GM12891 (cell line): Measurements from ENCODE around the gene GALNT10.

Experiments
- DNase-seq: peaks from one replicate; pipeline ENCODE4 v3.0.0; 2011; ENCODE audit warnings: low spot score; ENCODE audit not compliant: insufficient read length
- FAIRE-seq: peaks from 2 replicates; lab custom pipeline; 2011; peaks lifted over from hg19 to GRCh38; lab: Jason Lieb, UNC
- PAX5 ChIP-seq: IDR thresholded peaks from 2 replicates; pipeline ENCODE4 v1.6.1; 2011; ENCODE audit warnings: low read length, moderate library complexity, mild to moderate bottlenecking; ENCODE audit not compliant: insufficient read depth, severe bottlenecking
- POLR2A ChIP-seq: IDR thresholded peaks from 2 replicates; pipeline ENCODE4 v1.6.1; 2011; ENCODE audit warnings: low read depth, low read length, control low read depth
- POLR2AphosphoS5 ChIP-seq: IDR thresholded peaks from 2 replicates; pipeline ENCODE4 v1.6.1; 2011; ENCODE audit warnings: low read depth, low read length, control low read depth
- POU2F2 ChIP-seq: IDR thresholded peaks from 2 replicates; pipeline ENCODE4 v1.6.1; 2011; ENCODE audit warnings: low read depth, mild to moderate bottlenecking, control low read depth, low read length, moderate library complexity
- SPI1 ChIP-seq: IDR thresholded peaks from 2 replicates; pipeline ENCODE4 v1.6.1; 2011; ENCODE audit warnings: low read depth, low read length, control low read depth
- TAF1 ChIP-seq: IDR thresholded peaks from 2 replicates; pipeline ENCODE4 v1.6.1; 2011; ENCODE audit warnings: low read depth, low read length, control low read depth

Gene GALNT10

DNA sequence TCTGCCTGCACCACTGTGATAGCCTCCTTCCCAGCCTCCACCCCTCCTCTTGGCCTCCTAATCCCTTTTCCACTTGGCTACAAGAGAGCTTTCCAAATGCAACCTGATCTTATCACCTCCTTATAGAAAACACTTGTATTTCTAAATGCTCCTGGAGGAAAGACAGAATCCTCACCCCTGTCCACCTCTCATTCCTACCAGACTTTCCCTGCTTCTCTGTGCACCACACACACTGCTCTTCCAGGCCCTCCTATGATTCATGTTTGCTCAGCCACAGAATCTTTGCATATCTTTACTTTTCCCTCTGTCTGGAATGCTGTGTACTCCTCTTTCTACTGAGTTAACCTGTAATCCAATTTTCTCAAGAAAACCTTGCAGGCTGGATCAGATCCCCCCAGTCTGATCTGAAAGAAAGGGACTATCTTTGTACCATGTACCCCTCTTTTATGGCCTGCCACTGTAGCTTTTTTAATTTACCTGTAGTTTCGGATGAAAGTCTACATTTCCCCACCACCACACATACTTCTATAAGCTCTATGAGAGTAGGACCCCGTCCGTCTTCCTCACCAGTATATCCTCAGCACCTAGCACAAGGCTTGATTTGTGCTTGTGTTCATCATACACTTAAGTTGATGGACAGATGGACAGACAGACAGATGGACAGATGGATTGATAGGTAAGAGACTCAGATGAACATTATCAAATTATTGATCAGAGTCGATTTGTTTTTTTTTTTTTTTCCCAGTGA, 95.3 kb downstream of the GALNT10 start:
- FAIRE-seq: no peak
- TF ChIP-seq PAX5 (no peak), POLR2A (no peak), SPI1 (no peak), POU2F2 (no peak), POLR2AphosphoS5 (no peak), TAF1 (no peak)
- no peak for DNase-seq

GRCh38 chr5:154286557-154286956, 96.0 kb downstream of the GALNT10 start:
- no peak for TF ChIP-seq POU2F2
- no peak for TF ChIP-seq SPI1
- TF ChIP-seq POLR2AphosphoS5: no peak
- no peak for TF ChIP-seq PAX5
- TF ChIP-seq TAF1: no peak
- no peak for FAIRE-seq
- no peak for DNase-seq

DNA sequence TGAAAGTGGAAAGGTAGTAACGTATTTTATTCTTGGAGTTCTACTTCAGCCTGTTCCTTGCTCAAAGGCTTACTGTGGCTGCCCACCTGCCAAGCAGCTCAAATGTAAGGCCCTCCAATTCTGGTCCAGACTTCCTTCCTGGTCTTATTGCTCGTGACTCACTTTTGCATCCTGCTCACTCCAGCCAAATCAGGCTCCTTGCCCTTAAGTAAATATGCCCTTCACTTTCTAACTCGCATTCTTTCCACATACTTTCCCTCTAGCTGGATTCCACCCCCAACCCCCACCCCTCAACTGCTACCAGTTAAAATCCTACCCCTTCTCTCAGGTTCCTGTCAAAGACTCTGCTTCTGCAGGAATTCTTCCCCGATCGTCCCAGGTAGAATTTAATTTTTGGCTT, 96.6 kb downstream of the GALNT10 start:
- FAIRE-seq: no peak
- DNase-seq: no peak
- TF ChIP-seq POLR2AphosphoS5 (no peak), SPI1 (no peak), TAF1 (no peak), PAX5 (no peak), POU2F2 (no peak), POLR2A (no peak)

DNA sequence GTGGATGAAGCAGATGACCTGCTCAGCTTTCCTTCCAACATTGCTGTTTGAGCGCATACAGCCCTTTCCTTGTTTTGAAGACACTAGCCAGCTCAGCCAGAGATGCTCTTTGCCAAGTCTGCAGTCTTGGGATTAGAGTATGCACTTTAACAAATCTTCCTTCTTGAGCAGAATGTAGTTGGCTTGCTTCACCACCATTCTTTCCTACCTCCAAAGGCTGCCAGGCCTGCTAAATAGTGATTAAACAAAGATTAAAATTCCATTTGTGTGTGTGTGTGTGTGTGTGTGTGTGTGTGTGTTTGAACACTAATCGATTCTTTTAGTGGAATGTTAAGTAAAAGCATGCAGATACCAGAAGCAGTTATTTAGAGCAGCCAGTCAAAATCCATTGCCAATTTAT, 97.6 kb downstream of the GALNT10 start:
- no peak for FAIRE-seq
- DNase-seq: no peak

GRCh38 chr5:154291917-154292316, 101.4 kb downstream of the GALNT10 start:
- DNase-seq (no peak), FAIRE-seq (no peak)
- TF ChIP-seq POU2F2 (no peak), TAF1 (no peak), PAX5 (no peak)

More for the DNA sequence above, 97.6 kb downstream of the GALNT10 start:
- TF ChIP-seq POLR2A (no peak), POU2F2 (no peak), TAF1 (no peak), POLR2AphosphoS5 (no peak), SPI1 (no peak), PAX5 (no peak)

- no peak for FAIRE-seq
- no peak for DNase-seq
- TF ChIP-seq POLR2AphosphoS5: no peak
- TF ChIP-seq TAF1: no peak
- TF ChIP-seq POLR2A: no peak
- TF ChIP-seq SPI1: no peak
- no peak for TF ChIP-seq POU2F2
- TF ChIP-seq PAX5: no peak
These were observed 102.7 kb downstream of the GALNT10 start for GRCh38 chr5:154293219-154293618.

DNA sequence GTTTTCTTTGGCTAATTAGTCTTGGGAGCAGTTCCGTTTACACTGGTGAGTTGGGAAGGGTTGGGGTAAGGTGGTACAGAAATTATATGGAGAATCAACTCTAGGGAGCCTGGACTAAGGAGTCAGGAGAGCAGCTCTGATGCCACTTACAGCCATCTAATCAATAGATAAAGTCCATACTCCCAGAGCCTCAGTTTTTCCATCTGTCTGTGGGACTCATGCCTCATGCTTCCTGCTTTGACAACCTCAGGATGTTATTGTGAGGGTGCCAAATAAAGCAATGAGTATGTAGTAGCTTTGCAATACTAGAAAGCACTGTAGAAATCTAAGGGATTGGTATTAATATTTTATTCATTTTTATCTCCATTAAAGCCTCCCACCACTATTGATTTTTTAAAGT, 105.0 kb downstream of the GALNT10 start:
- FAIRE-seq (no peak), DNase-seq (no peak)
- no peak for TF ChIP-seq POLR2A
- TF ChIP-seq PAX5: no peak
- no peak for TF ChIP-seq TAF1
- no peak for TF ChIP-seq POU2F2
- no peak for TF ChIP-seq SPI1
- no peak for TF ChIP-seq POLR2AphosphoS5

DNA sequence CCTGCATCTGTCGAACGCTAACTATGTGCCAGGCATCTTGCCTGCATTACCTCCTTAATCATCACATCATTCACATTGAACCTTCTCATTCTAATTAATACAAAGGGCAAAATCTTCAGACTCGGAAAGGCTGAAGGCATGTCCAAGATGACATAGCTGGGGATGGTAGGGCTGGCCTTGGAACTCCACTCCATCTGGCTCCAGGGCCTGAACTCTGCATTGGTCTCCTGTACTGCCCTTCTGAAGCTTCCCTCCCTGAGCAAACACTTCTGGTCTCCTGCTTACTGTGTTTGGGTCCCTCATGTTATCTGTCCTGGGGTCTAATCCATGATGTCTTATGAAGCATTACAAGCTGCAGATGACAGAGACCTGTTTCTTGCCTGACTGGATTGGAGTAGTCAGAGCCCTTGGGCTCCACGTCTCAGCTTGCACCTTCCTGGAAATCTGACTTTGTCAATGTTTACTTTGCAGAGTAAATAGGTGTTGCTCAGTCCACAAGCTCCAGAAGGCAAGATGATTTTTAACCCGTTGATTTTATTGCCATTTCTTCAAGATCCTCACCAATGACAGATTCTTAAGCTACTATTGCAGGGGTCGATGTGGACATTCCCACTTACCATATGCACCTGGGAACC, 106.1 kb downstream of the GALNT10 start:
- TF ChIP-seq POLR2A (no peak), POLR2AphosphoS5 (no peak), SPI1 (no peak), TAF1 (no peak), POU2F2 (no peak), PAX5 (no peak)
- DNase-seq: no peak
- FAIRE-seq: no peak

DNA sequence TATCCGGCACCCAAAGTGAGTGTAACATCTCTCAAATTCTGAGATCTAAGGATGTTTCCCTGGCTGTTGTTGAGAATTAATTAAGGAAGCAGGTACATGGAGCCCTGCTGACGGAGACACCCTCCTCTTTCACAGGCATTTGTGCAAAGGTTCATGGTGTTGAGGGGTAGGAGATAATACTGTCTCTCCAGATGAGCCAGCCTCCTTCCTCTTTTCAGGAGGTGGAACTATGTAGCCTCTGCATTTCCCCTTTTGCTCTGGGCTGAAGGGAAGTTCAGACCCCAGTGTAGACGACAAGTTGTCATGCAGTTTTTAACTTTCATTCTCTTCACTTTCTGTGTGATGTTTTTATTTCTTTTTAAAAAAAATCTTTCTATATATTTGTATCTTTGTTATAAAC, 107.5 kb downstream of the GALNT10 start:
- DNase-seq (no peak), FAIRE-seq (peak; percentile 9)
- TF ChIP-seq POLR2AphosphoS5: no peak
- TF ChIP-seq POLR2A: no peak
- no peak for TF ChIP-seq POU2F2
- no peak for TF ChIP-seq PAX5
- peak; percentile 43 for TF ChIP-seq SPI1
- no peak for TF ChIP-seq TAF1

DNA sequence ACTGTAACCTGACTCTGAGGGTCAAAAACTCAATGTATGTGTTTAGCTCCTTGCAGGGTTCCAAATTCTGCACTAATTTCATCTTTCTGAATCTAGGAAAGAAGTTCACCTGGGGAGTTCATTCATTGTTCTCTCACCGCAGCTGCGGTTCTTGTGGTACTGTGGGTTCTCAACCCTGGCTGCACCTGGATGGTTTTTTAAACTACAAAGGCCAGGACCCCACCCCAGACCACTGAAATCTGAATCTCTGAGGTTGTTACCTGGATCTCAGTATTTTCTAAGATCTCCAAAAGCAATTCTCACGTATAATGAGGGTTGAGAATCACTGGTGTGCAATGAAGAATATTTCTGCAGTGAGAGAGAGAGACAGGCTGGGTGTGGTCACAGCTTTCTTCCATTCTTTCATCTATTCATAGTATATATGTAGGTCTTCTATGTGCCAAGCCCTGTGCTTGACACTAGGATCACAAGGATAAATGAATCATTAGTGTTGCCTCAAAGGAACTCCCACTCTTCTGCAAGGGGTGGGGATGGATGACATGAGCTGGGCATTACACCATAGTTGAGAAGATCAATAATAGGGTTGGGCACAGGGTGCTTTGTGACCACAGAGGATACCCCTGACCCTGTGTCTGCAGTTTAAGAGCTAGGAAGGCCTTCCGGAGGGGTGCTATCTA, 109.8 kb downstream of the GALNT10 start:
- no peak for TF ChIP-seq TAF1
- DNase-seq (no peak), FAIRE-seq (no peak)
